ENCODE data around the gene DTYMK. TPM values are rescaled to one million over a fixed set of nuclear protein-coding genes. Genes with fewer than 3 reads are reported as not detected.

The DTYMK gene
- total and polyA plus RNA-seq, 2 experiments from 2014 or later: 20.7 to 55.5 TPM

DNA sequence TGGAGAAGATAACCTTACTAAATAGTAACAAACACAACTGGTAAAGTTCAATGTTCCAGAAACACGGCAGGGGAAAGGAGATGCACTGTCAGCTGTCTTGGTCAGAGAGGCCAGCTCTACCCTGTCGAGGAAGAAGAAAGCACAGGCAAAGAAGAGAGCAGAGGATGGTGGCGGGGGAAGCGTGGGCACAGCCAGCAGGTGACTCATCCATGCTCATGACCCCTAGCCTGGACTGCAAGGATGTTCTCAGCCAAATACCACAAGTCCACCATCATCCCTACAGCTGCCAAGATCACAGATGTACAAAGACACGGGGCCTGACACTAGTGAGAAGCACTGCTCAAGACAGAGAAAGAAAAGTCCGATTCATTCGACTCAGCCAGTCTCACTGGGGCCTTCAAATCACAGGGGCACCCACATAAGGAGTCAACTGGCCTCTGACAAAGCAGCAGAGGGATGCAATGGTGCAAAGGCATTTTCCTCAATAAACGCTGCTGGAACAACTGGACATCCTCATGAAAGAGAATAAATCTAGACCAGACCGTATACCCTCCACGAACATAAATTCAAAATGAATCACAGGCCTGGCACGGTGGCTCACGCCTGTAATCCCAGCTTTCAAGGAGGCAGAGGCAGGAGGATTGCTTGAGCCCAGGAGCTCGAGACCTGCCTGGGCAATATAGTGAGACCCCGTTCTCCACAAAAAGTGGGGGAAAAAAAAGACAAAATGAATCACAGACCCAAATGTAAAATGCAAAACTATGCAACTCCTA lies 5.6 kb downstream of the DTYMK start:
- Histone ChIP-seq H3K27me3 (no peaks in the 10 kb centered on the region), H3K27ac (peak overlapping the region; percentile 69), H3K4me1 (ENCODE audit: insufficient read depth) (no peaks in the 10 kb centered on the region), H3K4me3 (no peak overlapping the region), H3K9me3 (ENCODE audit: low read depth) (no peaks in the 10 kb centered on the region), H4K20me1 (ENCODE audit: insufficient read depth, poor library complexity, severe bottlenecking) (no peaks in the 10 kb centered on the region), H3K4me2 (no peak overlapping the region), H3K79me2 (peaks cover 23% of the 10 kb centered on the region), H3K36me3 (replicated peaks; ENCODE audit: insufficient read depth, low read depth) (no peaks in the 10 kb centered on the region), H3K9me2 (replicated peaks; ENCODE audit: insufficient read depth) (no peaks in the 10 kb centered on the region), H2AFZ (no peak overlapping the region)
- TF ChIP-seq EZH2phosphoT487 (IDR thresholded peaks at IDR 0.05; ENCODE audit: low read depth, severe bottlenecking, unreplicated experiment): no peak
- peak; percentile 61 for DNase-seq (ENCODE audit: low spot score)
- whole genome bisulfite sequencing (ENCODE audit: low lambda C conversion rate, missing lambda C conversion rate): 87% methylated on average over 14 of the region's 14 CpGs

DNA sequence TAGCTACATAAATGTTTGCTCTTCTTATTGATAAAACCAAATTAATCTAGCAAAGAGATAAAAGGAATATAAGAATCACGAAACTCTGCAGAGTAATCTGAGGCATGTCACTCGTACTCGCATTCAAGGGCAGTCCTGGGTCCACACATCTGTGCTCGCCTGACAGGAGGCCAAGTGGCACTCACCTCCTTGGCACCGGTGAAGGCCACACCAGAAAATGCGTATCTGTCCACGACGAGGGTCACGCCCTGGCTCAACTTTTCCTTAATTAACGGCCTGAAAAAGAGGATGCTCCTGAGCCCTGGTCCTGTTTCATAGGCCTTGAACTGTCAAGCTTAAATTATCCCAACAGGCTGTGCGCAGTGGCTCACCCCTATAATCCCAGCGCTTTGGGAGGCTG lies 6.6 kb downstream of the DTYMK start:
- no peak for DNase-seq (ENCODE audit: low spot score)
- Histone ChIP-seq H3K4me1 (ENCODE audit: insufficient read depth) (no peaks in the 10 kb centered on the region), H3K36me3 (replicated peaks; ENCODE audit: insufficient read depth, low read depth) (no peaks in the 10 kb centered on the region), H3K79me2 (peaks cover 13% of the 10 kb centered on the region), H3K27me3 (no peaks in the 10 kb centered on the region), H2AFZ (no peak overlapping the region), H4K20me1 (ENCODE audit: insufficient read depth, poor library complexity, severe bottlenecking) (no peaks in the 10 kb centered on the region), H3K9me2 (replicated peaks; ENCODE audit: insufficient read depth) (no peaks in the 10 kb centered on the region), H3K27ac (peak overlapping the region; percentile 69), H3K9me3 (ENCODE audit: low read depth) (no peaks in the 10 kb centered on the region), H3K4me2 (no peak overlapping the region), H3K4me3 (no peak overlapping the region)
- TF ChIP-seq EZH2phosphoT487 (IDR thresholded peaks at IDR 0.05; ENCODE audit: low read depth, severe bottlenecking, unreplicated experiment) (no peak), EZH2 (IDR thresholded peaks at IDR 0.05; ENCODE audit: borderline replicate concordance) (no peak)
- TF ChIP-seq, protein P1, sequence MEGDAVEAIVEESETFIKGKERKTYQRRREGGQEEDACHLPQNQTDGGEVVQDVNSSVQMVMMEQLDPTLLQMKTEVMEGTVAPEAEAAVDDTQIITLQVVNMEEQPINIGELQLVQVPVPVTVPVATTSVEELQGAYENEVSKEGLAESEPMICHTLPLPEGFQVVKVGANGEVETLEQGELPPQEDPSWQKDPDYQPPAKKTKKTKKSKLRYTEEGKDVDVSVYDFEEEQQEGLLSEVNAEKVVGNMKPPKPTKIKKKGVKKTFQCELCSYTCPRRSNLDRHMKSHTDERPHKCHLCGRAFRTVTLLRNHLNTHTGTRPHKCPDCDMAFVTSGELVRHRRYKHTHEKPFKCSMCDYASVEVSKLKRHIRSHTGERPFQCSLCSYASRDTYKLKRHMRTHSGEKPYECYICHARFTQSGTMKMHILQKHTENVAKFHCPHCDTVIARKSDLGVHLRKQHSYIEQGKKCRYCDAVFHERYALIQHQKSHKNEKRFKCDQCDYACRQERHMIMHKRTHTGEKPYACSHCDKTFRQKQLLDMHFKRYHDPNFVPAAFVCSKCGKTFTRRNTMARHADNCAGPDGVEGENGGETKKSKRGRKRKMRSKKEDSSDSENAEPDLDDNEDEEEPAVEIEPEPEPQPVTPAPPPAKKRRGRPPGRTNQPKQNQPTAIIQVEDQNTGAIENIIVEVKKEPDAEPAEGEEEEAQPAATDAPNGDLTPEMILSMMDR (IDR thresholded peaks at IDR 0.05; ENCODE audit: poor library complexity): no peak
- 96% methylated on average over 12 of the region's 12 CpGs for WGBS (ENCODE audit: low lambda C conversion rate, missing lambda C conversion rate)

DNA sequence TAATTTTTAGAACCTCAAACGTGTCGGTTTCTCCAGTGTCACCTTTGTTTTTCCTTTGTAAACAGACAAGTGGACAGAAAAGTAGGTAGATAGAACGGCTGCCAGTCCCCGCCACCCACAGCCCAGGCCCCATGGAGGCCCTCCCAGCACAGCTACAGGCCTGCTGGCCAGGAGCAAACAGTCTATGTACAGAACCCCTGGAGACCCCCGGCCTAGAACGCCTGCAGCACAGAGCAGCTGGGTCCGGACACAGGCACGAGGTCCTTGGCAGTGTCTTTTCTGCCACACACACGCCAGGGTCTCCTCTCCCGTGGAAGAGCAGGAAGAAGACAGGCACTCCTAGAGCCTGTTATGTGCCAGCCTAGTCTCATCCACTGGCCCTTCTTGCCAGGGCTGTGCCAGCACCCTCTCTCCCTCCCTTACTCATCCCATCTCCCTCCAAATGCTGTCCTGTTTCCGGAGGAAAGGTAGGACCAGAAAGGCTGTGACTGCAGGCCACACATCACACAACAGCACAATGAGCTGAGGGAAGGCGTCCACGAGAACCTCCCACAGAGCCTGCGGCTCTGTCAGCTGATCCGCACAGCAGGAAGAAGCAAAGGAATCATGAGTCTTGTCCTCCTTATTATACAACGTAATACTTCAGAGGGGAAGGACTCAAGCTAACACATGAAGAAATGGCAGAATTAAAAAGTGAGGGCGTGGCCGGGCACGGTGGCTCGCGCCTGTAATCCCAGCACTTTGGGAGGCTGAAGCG lies 7.7 kb downstream of the DTYMK start:
- H3K9me2 ChIP-seq (replicated peaks; ENCODE audit: insufficient read depth): no peaks in the 10 kb centered on the region
- H3K79me2 ChIP-seq: peaks cover 5% of the 10 kb centered on the region
- no peak for DNase-seq (ENCODE audit: low spot score)
- no peaks in the 10 kb centered on the region for H3K4me1 ChIP-seq (ENCODE audit: insufficient read depth)
- H4K20me1 ChIP-seq (ENCODE audit: insufficient read depth, poor library complexity, severe bottlenecking): no peaks in the 10 kb centered on the region
- no peaks in the 10 kb centered on the region for H3K36me3 ChIP-seq (replicated peaks; ENCODE audit: insufficient read depth, low read depth)
- H3K4me3 ChIP-seq: no peak overlapping the region
- H3K9me3 ChIP-seq (ENCODE audit: low read depth): no peaks in the 10 kb centered on the region
- H3K27me3 ChIP-seq: no peaks in the 10 kb centered on the region
- no peak overlapping the region for H2AFZ ChIP-seq
- TF ChIP-seq EZH2 (IDR thresholded peaks at IDR 0.05; ENCODE audit: borderline replicate concordance) (no peak), EZH2phosphoT487 (IDR thresholded peaks at IDR 0.05; ENCODE audit: low read depth, severe bottlenecking, unreplicated experiment) (no peak)
- TF ChIP-seq, protein P1 (IDR thresholded peaks at IDR 0.05; ENCODE audit: poor library complexity): no peak
- no peak overlapping the region for H3K27ac ChIP-seq
- WGBS (ENCODE audit: low lambda C conversion rate, missing lambda C conversion rate): 92% methylated on average over 22 of the region's 22 CpGs
- H3K4me2 ChIP-seq: no peak overlapping the region

DNA sequence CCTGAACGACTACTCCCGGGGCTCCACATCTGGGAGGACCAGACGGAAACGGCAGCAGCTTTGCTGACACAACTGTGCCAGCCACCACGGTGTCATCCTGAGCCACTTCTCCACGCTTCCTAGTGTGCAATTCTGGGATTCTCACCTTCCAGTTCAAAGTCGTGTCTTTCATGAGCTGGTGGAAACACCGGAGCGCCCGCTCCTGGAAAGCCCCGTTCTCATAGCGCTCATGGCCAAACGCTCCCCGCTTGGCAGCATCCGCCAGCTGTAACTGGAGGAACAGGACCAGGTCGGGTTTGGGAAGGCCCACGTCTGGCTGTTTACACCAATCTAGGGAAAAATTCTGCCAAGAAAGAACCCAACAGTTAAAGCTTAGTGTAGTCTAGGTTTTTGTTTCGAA lies 8.3 kb downstream of the DTYMK start:
- H3K9me3 ChIP-seq (ENCODE audit: low read depth): no peaks in the 10 kb centered on the region
- H3K79me2 ChIP-seq: peaks cover 1% of the 10 kb centered on the region
- no peak overlapping the region for H3K4me2 ChIP-seq
- DNase-seq (ENCODE audit: low spot score): no peak
- H3K4me3 ChIP-seq: no peak overlapping the region
- no peak overlapping the region for H2AFZ ChIP-seq
- no peaks in the 10 kb centered on the region for H3K4me1 ChIP-seq (ENCODE audit: insufficient read depth)
- no peaks in the 10 kb centered on the region for H3K36me3 ChIP-seq (replicated peaks; ENCODE audit: insufficient read depth, low read depth)
- 96% methylated on average over 18 of the region's 18 CpGs for WGBS (ENCODE audit: low lambda C conversion rate, missing lambda C conversion rate)
- H3K9me2 ChIP-seq (replicated peaks; ENCODE audit: insufficient read depth): no peaks in the 10 kb centered on the region
- no peaks in the 10 kb centered on the region for H3K27me3 ChIP-seq
- no peaks in the 10 kb centered on the region for H4K20me1 ChIP-seq (ENCODE audit: insufficient read depth, poor library complexity, severe bottlenecking)
- no peak overlapping the region for H3K27ac ChIP-seq
- TF ChIP-seq EZH2phosphoT487 (IDR thresholded peaks at IDR 0.05; ENCODE audit: low read depth, severe bottlenecking, unreplicated experiment) (no peak), EZH2 (IDR thresholded peaks at IDR 0.05; ENCODE audit: borderline replicate concordance) (no peak)
- TF ChIP-seq, protein P1 (IDR thresholded peaks at IDR 0.05; ENCODE audit: poor library complexity): no peak

Data from hepatocyte (in vitro differentiated cells).